Skeletal muscle cell (primary cell): ENCODE results near the gene RAB9A.
"Not testable (repeated sequence)": the region's sequence is repeated elsewhere in the genome, so short reads cannot be mapped to it uniquely, and the experiment has no call there.

Experiments used
- DNase-seq: peaks from one replicate; pipeline ENCODE4 v3.0.0-alpha.2; 2010; ENCODE audit warnings: low read depth
- H3K4me3 ChIP-seq: 2 replicates; pipeline ENCODE4 v1.5.1; 2011; ENCODE audit warnings: low read depth, mild to moderate bottlenecking, control low read depth, low read length, moderate library complexity

RAB9A gene

GRCh38 chrX:13697455-13697854, 8.5 kb downstream of the RAB9A start:
- H3K4me3 ChIP-seq, result no peak overlapping the region
- DNase-seq, result no peak

- H3K4me3 ChIP-seq, result no peak overlapping the region
- DNase-seq, result no peak
Observed at GRCh38 chrX:13697976-13698375, 9.0 kb downstream of the RAB9A start.

- no peak for DNase-seq
- H3K4me3 ChIP-seq, result no peak overlapping the region
Observed at GRCh38 chrX:13698432-13698831, 9.5 kb downstream of the RAB9A start.

- DNase-seq, result no peak
Observed at GRCh38 chrX:13699183-13699826, 10.4 kb downstream of the RAB9A start.

GRCh38 chrX:13700380-13700779, 11.5 kb downstream of the RAB9A start:
- DNase-seq, result no peak

More at GRCh38 chrX:13699183-13699826, 10.4 kb downstream of the RAB9A start:
- no peak overlapping the region for H3K4me3 ChIP-seq

GRCh38 chrX:13702111-13702789, 13.3 kb downstream of the RAB9A start:
- H3K4me3 ChIP-seq, result no peak overlapping the region
- no peak for DNase-seq

More at GRCh38 chrX:13700380-13700779, 11.5 kb downstream of the RAB9A start:
- H3K4me3 ChIP-seq, result no peak overlapping the region

GRCh38 chrX:13703135-13703534, 14.2 kb downstream of the RAB9A start:
- DNase-seq, result no peak
- H3K4me3 ChIP-seq, result no peak overlapping the region

GRCh38 chrX:13703589-13703988, 14.7 kb downstream of the RAB9A start:
- no peak overlapping the region for H3K4me3 ChIP-seq
- DNase-seq, result no peak

GRCh38 chrX:13711141-13711540, 22.2 kb downstream of the RAB9A start:
- H3K4me3 ChIP-seq, result no peak overlapping the region
- no peak for DNase-seq

GRCh38 chrX:13716455-13716854, 27.5 kb downstream of the RAB9A start:
- no peak overlapping the region for H3K4me3 ChIP-seq
- no peak for DNase-seq

GRCh38 chrX:13716905-13717304, 28.0 kb downstream of the RAB9A start:
- no peak for DNase-seq
- no peak overlapping the region for H3K4me3 ChIP-seq

GRCh38 chrX:13717700-13718472, 29.0 kb downstream of the RAB9A start:
- no peak overlapping the region for H3K4me3 ChIP-seq
- DNase-seq, result peak; percentile 68

GRCh38 chrX:13719192-13719856, 30.4 kb downstream of the RAB9A start:
- no peak for DNase-seq
- H3K4me3 ChIP-seq, result no peak overlapping the region

GRCh38 chrX:13721371-13721770, 32.4 kb downstream of the RAB9A start:
- no peak for DNase-seq
- H3K4me3 ChIP-seq, result no peak overlapping the region

GRCh38 chrX:13721819-13722519, 33.0 kb downstream of the RAB9A start:
- peak; percentile 26 for DNase-seq
- H3K4me3 ChIP-seq, result no peak overlapping the region

GRCh38 chrX:13724878-13725277, 36.0 kb downstream of the RAB9A start:
- DNase-seq, result not testable (repeated sequence)

GRCh38 chrX:13726583-13726982, 37.7 kb downstream of the RAB9A start:
- DNase-seq, H3K4me3 ChIP-seq: not testable (repeated sequence)

More at GRCh38 chrX:13724878-13725277, 36.0 kb downstream of the RAB9A start:
- H3K4me3 ChIP-seq, result not testable (repeated sequence)

GRCh38 chrX:13730523-13730922, 41.6 kb downstream of the RAB9A start:
- not testable (repeated sequence) for DNase-seq, H3K4me3 ChIP-seq
